CD4-positive, alpha-beta T cell treated with Interferon alpha-2 for 1 hour (primary cell): Measurements from ENCODE around the gene RPS6KA2.
A peak's percentile ranks its signal among the peaks of the same experiment; 100 is the strongest.

Experiments
- DNase-seq, 2 donors: peaks; one replicate each; pipeline ENCODE4 v3.0.0-alpha.2; 2020 to 2022

RPS6KA2 gene

DNA sequence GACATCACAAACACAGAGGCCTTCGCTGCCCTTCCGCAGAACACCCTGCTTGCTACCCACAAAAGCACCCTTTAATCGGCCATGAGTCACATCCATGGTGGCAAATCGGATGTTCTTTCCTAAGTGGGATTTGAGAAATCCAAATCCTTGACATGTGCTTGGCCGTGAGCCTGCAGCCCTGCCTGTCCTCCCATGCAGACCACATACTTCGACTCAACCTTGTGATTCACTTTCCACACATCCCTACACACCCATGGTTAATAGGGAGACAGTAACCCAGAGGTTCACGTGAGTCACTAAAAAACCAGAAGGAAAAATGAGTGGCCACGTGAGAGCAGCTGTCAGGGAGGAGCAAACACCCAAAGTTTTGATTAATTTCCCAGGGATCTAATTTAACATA is 59.9 kb downstream of the RPS6KA2 start:
- DNase-seq = no peak

DNA sequence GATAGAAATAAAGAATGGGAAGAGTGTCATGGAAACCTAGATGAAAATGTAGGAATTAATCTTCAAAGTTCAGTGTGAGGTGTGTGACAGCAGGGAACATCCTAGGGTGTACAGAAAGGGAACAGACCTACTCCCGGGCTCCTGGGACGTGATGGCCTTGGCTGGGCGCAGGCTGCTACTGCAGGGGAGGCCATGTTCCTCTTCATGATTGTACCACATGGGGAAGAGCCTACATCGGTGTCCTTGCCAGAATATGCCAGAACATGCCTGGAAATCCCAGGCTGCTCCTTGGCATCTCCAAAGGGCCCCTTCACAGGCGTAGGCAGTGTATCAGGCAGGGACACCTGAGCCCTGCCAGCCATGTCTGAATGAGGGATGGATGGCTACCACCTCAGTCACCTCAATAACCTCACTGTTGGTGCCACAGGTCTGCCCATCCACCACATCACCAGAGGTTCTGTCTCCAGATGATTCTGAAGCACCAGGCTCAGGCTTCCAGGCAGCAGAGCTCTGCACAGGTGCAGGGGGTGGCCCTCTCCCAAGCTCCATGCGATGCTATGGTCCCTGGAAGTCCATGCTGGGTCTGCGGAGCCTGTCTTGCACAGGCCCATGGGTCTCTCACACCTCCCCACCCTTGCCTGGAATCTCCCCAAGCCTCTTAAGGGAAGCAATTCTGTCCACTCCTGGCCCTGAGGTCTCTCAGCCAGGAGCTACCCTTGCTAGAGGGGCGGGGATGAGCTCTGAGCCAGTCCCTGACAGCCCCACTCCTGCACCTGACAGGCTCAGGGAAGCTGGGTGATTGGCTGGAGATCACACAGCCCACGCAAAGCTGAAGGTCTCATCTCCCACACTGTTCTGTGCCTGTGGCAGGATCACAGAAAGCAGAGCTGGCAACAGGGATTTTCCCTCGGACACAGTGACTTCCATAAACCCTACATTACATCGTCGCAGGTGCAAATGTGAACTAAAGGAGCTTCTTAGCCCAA is 60.7 kb downstream of the RPS6KA2 start:
- DNase-seq = no peak

DNA sequence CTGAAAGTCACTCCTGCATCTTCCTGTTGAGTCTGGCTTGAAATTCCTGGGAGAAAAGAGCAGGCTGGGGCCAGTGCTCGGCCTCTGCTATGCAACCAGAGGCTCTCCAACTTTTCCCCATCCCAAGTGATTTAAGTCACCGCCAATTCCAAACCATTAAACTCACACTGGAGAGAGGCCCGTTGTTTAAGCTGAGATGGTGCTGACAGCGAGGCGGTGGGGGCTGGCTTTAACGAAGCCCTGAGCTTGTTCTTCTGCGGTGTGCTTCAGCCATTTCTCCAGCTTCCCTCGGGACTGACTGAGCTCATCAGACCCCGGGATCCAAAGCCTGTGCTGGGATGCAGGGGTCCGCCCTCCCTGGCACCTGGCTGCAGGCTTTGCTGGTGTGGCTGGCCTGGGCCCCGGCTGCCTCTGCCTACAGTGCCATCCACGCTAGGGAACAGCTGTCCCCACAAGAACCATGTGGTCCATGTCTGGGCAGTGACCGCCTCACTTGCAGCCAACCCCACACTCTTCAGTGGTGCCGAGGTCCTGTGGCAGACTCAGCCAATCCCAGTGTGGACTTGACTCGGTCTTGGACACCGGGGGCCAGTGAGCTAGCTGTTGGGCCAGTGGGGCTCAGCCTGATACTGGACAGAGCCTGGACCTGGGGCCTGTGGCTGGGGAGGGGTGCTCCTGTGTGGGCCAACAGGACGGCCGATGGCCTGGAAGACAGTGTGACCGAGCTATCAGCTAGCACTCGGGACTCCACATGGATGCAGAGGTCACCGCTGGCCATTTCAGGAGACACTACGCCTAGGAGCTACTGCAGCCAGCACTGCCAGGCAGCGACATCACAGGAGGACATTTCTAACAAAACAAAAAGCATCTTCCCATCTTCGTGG is 61.7 kb downstream of the RPS6KA2 start:
- DNase-seq = no peak

DNA sequence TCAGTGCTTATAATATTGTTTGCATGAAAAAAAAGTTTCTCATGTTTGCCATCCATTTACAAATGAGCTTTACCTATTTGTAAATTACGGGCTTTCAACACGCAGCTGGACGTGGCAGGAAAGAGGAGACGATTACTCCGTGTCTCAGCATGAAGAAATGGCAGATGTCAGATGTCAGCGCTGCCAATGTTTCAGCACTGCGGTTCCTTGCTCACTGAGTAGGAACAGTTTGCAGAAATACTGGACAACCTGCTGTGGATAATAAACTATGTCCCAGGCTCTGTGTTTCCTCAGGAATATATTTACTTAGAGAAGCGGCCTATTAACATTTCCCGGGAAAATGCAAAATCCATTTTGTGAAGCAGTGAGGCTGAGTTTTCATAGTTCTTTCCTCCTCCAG is 63.2 kb downstream of the RPS6KA2 start:
- DNase-seq = no peak

DNA sequence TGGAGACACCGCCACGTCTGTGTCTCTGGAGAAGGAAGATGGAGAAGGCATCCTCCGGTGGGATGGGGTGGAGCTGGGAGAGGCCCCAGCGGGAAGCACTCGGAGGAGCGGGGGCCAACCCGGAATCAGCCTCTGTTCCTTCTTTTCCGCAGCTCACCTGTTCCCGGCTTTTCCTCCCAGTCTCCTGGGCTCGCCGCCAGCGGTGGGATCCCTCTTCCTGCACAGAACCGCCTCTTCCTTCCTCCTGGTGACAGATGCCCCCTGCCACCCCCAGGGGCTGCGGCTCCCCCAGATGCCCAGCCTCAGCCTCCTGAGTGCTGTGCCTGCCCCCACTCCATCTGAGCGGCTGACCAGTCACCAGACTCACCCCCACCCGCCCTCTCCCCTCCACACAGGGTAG is 63.9 kb downstream of the RPS6KA2 start:
- DNase-seq = no peak

DNA sequence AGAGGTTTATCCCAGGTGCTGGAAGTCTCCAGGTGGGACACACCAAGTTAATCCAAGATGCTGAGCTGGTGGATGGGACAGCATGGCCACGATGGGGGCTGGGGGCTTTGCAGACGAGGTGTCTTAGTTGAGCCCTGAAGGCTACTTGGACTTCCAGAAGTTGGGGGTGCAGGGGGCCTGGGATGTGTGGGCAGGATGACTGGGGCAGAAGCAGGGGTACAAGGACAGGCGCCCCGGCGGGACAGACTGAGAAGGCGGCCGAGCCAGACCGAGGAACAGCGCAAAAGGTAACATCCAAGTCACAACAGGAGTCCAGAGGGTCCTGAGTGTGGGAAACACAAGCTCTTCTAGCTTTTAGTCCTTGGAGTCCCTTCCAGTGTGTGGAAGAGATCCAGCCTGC is 64.3 kb downstream of the RPS6KA2 start:
- no peak for DNase-seq

DNA sequence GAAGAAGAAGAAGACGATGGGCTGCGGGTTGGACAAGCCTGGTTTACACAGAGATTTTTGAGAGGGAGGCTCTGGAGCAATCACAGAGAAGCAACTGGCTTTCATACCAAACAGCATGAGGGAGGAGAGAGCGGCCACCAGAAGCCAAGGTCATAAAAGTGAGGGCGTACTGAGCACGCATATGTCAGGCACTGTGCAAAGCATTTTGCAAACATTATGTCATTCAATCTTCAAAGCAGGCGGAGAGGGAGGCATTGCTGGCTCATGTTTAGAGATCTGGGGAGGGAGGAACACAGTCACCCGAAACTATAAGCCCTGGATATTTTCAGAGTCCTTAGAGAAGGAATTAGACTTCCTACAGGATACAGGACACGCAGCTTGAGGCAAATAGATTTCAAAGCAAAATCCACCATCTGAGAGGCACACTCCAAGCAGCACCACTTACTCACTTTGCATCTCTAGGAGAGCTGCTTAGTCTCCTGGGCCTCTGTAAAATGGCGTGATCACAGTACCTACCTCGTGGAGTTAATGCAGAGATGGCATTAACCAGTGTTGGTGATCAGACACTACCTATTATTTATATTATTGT is 65.2 kb downstream of the RPS6KA2 start:
- DNase-seq = no peak

DNA sequence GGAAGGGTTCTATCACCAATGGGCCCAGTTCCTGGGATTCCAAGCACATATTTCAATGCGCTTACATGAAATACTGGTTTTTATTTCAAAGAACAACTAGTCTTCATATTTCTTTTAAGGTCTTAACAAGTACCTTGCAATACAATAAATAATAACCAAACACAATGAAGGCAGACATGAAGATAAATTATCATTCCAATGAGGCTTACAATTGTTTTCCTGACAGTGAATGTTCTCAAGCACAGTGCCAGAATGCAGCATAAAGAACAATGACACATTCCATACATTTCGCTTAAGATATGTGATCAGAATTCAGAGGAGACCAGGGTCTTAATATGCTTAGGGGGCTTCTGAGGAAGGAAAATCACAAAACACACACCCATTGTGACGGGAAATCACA is 66.8 kb downstream of the RPS6KA2 start:
- DNase-seq = no peak

DNA sequence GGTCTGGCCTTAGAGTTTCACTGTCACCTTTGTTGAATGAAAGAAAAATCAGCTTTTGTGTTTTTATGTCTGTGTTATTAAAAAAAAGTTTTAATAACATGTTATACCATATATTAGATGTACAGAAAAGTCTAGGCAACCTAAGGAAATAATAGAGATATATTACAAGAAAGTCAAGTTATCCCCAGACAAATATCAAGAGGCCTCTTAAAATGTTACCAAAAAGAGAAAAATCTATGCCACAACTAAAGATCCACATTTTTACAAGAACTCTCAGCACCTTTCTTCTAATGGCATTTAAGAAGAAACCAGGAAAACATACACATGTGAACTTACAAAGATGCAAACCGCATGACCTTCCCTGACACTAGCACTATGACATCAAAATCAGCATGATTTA is 67.4 kb downstream of the RPS6KA2 start:
- no peak for DNase-seq

DNA sequence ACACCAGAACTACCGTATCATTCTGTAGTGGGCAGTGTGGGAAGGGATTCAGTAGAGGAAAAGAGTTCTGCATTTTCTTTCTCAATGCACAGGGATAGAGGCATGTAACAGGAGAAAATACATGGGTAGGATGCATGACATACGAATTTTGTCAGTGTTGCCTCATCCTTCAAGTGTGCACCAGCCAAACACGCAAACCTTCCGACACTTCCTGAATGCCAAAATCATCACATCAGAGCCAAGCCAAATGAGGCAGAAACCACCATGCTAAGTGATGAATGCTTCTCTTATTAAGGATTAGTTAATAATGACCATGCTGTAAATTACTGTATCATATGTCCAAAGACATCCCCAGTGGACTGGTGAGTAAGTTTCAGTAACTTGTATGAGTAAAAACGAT is 67.8 kb downstream of the RPS6KA2 start:
- DNase-seq = no peak

DNA sequence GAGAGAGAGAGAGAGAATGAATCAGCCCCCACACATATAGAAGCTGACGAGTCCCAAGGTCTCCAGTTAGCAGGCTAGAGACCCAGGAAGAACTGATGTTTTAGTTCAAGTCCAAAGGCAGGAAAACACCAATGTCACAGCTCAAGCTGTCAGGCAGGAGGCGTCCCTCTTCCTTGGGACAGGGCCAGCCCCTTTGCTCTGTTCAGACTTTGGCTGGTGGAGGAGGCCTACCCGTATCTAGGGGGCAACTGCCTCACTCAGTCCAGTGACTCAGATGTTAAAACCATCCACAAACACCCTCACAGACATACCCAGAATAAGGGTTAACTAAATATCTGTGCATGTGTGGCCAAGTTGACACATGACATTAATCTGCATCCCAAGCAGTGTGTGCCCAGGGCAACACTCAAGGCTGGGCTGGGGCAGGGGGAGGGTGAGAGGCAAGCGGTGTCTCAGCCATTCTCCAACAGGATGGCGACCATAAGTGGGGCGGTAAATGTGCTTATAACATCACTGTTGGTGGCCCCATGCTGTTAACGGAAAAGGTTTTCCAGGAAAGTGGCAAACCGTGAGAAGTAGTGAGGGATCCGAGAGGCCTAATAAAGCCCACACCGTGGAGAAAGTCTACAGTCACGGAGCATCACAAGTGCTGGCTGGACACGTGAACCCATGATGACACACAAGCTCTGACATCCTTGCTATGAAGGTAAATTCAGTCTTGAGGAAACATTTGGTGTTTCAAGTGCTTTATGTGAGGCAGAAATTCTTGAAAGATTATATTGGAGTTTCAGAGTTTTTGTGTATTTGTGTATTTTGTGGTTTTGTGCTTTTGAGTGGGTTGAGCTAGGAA is 68.7 kb downstream of the RPS6KA2 start:
- DNase-seq = no peak

DNA sequence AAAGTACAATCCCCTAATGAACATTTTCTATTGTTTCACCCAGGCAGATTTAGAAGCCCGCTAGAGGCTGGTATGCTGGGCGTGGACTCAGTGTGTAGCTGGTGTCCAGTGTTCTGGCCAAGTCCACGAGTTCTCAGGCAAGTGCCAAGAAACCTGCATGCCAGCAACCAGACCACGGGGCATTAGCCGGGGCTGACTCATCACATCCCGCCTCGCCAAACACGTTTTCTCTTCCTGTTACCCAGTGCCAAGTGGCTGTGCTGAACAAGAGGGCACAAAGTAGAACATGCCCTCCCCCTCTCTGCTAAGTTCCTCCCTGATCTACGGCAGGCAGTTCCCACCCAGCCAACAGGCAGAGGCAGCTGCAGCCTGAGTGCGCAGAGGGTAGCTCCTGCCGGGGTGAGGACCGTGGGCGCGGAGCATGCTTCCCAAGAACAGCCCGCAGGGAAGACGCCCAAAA is 70.2 kb downstream of the RPS6KA2 start:
- DNase-seq = peak in 1 of 2 donors; percentile 3

DNA sequence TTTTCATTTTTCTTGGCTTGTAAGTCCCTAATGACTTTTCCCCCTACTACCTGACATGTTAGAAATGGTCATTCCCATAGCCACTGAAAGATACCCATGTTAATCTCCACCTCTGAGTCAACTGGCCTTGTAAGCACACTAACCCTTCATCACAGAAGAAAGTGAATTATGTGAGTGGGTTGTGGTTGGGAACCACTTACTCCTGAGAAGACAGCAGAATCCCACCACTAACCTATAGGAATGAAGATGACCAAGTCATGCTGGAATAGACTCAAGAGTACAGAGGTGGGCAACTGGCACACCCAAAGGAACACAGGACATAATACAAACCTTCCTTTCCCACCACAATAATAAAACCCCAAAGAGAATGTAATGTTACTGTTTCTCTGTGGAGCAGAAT is 70.7 kb downstream of the RPS6KA2 start:
- no peak for DNase-seq

DNA sequence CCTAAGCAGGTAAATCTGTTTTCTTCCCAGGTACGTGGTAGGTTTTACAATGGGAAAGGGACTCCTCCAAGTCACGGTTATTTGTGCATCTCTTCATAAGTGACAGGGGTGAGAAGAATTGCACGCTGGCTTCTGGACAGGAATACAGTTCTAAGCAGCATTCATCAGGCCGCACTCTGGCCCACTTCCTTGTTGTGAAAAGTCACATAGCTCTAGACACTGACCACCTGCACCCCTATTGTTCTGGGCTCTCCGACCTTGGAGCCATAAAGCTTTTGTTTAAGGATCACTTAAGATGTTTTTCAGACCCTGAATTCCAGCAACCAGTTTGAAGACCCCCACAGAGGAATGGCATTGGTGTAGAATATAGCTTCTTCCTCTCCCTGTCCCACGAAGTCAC is 72.0 kb downstream of the RPS6KA2 start:
- DNase-seq = no peak

DNA sequence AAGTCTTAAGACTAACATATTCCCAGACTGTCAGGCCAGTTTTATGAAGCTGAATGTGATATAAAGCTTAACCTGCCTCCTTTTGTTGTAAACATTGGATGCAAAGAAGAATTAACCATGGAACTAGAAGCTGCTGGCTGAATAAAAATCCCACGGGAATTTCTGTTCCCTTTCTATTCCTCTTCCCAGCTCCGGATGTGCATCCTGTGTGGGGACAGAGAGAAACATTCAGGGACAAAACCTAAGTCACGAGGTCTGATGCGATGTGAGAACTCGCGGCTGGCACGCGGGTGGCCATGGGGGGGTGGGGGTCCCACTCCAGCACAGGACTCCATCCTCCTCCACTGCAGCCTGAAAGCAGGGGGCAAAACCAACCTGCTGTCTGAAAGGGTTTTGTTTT is 72.7 kb downstream of the RPS6KA2 start:
- no peak for DNase-seq

DNA sequence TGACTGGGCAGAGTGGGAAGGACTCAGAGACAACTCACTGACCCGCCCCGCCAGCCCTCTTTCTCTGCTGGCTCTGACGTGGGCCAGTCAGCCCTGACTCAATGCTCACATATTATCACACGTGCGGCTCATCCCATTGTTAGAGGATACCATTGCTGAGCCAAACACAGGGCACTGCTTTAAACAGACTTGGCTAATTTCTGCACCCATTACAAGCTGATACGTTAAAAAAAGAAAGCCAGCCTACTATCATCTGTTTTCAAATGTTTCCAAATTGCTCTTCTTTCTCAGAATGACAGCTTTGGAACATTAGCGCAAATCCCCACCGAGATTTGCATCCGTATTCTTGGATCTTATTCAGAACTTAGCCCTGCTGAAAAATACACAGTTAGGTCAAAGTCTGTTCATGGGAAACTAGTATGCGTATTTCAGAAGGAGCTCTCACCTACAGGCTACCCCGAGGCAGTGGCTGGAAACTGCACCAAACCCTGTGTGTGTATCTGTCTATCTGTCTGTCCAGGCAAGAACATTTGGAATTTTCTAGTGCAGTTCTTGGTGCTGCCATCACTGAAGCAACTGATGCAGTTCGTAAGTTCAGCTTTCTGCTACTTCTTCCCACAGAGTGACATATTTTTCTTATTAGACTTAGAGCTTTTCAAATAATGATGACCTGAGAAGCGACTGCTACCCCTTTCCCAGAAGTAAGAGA is 73.3 kb downstream of the RPS6KA2 start:
- DNase-seq = no peak

DNA sequence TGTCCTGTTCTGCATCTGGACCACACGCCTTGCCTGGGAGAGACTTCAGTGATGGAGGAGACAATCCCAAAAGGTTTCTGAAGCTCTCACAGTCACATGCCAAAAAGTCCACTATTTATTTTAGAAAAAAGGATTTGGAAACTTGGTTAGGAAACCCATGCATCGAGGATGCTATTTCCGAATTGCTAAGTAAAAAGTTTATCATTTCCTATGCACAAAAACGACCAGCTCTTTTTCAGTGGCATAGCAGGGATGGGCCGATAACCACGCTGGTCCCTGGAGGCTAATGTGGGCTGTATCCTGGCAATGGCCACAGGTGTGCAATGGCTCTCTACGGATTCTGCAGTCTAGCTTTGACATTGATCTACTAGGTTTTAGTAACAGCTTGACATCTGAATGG is 74.5 kb downstream of the RPS6KA2 start:
- DNase-seq = no peak

DNA sequence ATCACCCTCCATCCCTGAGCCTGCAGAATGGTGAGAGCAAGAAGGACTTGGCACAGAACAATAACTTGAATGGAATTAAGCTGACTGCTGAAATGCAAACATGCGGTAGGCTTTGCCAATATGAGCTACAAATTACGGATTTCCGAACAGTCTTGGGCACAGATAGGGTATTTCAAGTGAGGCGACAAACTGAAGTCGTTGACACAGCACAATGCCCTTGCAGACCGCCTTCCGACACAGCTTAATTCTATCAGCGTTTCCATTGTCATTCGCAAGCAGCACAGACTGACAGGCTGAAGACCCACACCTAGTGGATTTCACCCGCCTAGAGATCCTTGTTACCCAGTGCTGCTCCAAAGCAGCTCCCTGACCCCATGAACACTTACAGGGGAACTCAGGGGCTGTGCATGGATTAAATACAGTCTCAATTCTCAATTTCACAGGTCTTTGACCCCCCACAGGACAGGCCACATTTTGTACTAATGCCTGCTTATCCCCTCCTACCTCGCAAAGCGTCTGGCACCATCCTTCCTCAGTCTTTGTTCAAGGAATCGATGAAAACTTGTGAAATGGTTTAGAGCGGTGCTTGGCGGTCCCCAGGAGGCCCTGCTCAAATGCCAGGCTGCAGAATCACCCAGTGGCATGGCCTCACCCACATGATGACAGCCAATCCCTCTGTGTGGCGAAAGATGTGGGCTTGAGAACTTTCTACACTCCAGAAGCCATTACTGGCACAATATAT is 75.1 kb downstream of the RPS6KA2 start:
- DNase-seq = no peak

DNA sequence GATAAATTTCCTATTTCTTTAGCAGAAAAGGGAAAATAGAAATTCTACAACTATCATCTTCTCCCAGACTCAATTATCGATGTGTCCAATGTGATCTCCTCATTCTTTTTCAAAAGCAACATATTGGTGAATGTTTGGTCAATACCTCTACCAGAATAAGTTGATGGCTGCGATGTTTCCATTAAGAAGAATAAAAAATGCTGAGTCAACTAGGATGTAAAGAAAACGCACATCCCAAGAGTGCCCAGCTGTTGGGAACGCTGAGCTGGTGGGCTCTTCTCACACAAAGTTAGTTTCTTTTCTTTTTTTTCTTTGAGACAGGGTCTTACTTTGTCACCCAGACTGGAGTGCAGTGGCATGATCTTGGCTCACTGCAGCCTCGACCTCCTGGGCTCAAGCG is 80.4 kb downstream of the RPS6KA2 start:
- no peak for DNase-seq

DNA sequence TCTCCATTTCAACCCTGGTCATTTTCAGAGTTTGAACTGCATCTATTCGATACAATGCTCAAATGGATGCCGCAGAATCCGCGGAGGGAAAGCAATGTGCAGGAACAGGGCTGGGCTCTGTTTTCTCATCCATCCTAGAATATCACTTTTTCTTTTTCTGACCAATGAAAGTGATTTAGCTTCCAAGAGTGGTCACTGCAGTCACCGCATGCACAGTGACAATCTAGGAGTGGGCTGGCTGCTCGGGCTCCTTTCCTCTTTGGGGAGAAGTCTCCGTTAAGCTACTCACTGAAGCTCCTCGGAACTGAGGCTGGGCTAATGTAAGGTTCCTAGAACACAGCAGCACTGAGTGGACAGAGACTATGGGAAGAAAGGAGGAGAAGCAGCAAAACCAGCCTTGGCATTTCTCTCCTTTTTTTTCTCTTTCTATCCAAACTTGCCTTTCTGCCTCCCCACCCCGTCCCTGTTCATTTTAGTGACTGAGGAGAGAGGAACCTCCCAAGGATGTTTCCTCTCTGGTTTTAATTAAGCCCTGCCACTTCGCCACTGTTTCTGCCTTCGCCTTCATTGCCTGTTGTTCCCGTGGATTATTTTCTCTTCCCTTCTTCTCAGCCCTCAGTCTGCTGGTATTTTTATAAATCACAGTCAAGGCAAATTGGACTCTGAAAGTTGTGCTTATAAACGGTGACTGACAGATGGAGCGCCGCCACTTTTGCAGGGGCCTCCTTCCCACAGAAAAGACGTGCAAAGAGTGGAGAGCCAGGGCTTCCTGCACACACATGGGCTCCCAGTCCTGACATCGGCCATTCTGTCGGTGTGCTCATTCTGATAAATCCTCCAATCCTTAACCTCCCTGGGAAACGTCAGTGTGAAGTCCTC is 81.7 kb downstream of the RPS6KA2 start:
- DNase-seq = no peak
